NB4 (cell line): ENCODE results near the gene ITGAV.

Source experiments
- DNase-seq: peaks from one replicate; pipeline ENCODE4 v3.0.0; 2010; ENCODE audit warnings: low read depth
- H3K4me3 ChIP-seq: one replicate; pipeline ENCODE4 v1.5.1; 2011; ENCODE audit warnings: mild to moderate bottlenecking, low read depth, low read length, moderate library complexity
- MYC ChIP-seq: IDR thresholded peaks from 2 replicates; pipeline ENCODE4 v1.6.1; 2011; ENCODE audit warnings: low read depth, low read length
- POLR2A ChIP-seq: IDR thresholded peaks from 2 replicates; pipeline ENCODE4 v1.6.1; 2011; ENCODE audit warnings: mild to moderate bottlenecking; ENCODE audit not compliant: insufficient read length; ENCODE audit errors: extremely low read depth
- TF ChIP-seq, protein P1 (sequence below): IDR thresholded peaks from one replicate; pipeline ENCODE4 v1.5.1; 2012; ENCODE audit warnings: low read depth, low read length
- TF ChIP-seq, protein P2 (sequence below): IDR thresholded peaks from 2 replicates; pipeline ENCODE4 v1.6.1; 2011; ENCODE audit warnings: low read depth, low read length

Gene ITGAV

DNA sequence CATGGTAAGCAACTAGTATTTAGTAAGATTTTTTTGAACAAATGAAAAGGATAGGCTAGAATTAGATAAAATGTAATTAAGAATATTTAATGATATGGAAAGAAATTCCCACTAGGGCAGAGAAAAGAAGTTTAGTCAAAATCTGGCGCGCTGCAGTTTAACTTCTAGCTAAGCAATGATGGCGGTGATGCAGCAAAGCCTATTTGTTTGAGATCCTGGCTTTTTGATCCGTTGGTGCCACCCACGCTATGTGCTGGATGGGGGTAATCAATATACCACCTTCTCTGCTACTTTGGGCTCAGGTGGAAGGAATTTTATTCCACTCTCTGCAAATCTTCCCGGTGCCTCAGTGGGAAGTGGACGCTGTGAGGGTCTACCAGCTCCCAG, 103.6 kb downstream of the ITGAV start:
- TF ChIP-seq, protein P1, sequence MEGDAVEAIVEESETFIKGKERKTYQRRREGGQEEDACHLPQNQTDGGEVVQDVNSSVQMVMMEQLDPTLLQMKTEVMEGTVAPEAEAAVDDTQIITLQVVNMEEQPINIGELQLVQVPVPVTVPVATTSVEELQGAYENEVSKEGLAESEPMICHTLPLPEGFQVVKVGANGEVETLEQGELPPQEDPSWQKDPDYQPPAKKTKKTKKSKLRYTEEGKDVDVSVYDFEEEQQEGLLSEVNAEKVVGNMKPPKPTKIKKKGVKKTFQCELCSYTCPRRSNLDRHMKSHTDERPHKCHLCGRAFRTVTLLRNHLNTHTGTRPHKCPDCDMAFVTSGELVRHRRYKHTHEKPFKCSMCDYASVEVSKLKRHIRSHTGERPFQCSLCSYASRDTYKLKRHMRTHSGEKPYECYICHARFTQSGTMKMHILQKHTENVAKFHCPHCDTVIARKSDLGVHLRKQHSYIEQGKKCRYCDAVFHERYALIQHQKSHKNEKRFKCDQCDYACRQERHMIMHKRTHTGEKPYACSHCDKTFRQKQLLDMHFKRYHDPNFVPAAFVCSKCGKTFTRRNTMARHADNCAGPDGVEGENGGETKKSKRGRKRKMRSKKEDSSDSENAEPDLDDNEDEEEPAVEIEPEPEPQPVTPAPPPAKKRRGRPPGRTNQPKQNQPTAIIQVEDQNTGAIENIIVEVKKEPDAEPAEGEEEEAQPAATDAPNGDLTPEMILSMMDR = no peak
- TF ChIP-seq POLR2A (no peak), MYC (no peak)
- TF ChIP-seq, protein P2, sequence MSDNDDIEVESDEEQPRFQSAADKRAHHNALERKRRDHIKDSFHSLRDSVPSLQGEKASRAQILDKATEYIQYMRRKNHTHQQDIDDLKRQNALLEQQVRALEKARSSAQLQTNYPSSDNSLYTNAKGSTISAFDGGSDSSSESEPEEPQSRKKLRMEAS = no peak
- no peak for DNase-seq
- peak overlapping the region; percentile 22 for H3K4me3 ChIP-seq

DNA sequence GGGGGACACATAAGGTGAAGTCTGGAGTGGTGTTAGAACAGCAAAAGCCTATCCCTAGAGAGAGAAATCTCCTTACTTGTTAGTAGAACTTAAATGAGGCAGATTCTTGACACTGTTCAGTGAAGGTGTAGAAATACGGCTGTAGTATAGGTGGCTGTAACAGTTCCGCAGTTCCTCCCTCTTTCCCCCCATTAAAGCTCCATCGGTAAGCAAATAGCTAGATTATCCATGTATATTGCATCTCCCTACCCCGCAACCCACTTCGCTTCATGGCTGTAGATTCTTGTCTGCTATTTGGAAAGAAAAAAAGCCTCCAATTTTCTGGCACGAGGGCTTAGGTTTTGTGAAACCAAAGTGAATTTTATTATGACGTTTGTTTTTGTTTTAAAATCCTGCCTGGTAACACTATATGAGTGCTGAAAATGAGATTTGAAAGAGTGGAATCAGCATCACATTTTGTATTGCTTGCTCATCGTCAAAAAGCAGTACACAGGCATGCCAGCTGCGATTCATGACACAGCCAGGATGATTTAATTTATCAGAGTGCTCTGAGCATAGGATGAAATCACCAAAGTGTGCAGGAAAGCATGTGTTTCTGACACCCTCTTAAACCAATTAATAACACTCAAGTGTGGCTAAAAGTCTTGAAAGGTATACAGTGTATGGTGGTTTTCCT, 105.4 kb downstream of the ITGAV start:
- no peak for DNase-seq
- no peak for TF ChIP-seq MYC
- H3K4me3 ChIP-seq = no peak overlapping the region

DNA sequence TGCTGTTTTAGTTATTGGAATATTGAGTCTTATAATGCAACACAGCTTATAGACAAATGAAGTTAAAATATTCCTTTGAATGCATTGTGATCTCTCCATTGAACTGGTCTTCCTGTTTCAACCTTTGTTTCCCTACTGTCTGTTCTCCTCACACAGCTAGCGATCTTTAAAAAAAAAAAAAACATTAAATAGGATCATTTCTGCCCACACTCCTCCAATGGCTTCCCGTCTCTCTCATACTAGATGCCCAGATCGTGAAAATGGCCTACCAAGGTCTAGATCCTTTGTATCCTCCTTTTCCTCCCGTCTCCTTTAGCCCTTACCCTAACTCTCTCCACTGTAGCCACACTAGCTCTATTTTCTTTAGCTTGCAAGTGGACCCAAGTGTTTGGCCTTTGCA, 106.4 kb downstream of the ITGAV start:
- TF ChIP-seq MYC (no peak), POLR2A (no peak)
- TF ChIP-seq, protein P1 = no peak
- TF ChIP-seq, protein P2 = no peak
- DNase-seq = no peak
- no peak overlapping the region for H3K4me3 ChIP-seq

DNA sequence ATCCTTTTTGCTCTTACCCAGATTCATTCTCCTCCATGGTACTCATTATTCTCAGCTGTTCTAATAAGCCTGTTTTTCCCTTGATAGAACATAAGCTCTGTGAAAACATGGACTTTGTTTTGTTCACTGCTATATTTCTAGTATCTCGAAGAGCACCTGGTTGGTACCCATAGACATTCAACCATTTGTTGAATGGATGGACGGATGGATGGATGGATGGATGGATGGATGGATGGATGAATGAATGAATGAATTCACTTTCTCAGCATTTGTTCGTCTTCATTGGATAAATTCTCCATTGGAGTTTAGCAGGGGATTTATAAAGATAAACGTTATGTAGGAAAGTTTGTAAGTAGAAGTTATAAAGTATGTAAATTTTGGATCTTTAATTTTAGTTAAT, 106.9 kb downstream of the ITGAV start:
- no peak for TF ChIP-seq POLR2A
- no peak for TF ChIP-seq MYC
- TF ChIP-seq, protein P2 = no peak
- no peak for DNase-seq
- H3K4me3 ChIP-seq = no peak overlapping the region

DNA sequence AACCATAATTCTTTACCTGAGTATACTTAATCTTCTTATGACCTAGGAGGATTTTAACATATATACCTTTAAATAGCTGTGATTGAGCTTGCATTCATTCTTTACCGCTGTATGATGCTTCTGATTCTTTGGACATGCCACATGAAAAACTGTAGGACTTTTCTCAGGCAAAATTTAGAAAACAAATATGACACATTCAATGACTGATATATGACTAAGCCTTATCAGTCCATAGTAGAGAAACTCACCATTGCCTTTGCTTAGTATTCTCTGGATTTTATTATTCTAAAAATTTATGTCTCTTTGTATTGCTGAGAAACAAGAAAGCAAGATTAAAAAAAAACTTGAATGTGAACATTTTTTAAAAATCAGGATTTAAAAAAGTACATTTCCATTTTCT, 107.7 kb downstream of the ITGAV start:
- no peak for DNase-seq
- no peak overlapping the region for H3K4me3 ChIP-seq

DNA sequence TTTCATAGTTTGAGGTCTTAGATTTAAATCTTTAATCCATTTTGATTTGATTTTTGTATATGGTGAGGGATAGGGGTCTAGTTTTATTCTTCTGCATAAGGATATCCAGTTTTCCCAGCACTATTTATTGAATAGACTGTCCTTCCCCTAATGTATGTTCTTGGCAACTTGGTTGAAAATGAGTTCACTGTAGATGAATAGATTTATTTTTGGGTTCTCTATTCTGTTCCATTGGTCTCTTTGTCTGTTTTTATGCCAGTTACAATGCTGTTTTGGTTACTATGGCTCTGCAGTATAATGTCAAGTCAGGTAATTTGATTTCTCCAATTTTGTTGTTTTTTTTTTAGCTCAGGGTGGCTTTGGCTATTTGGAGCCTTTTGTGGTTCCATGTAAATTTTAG, 109.9 kb downstream of the ITGAV start:
- no peak for DNase-seq
- TF ChIP-seq POLR2A = no peak
- TF ChIP-seq, protein P1 = no peak
- TF ChIP-seq MYC = no peak
- TF ChIP-seq, protein P2 = no peak
- H3K4me3 ChIP-seq = no peak overlapping the region

More for the DNA sequence above, 107.7 kb downstream of the ITGAV start:
- TF ChIP-seq POLR2A (no peak), MYC (no peak)
- TF ChIP-seq, protein P1 = no peak
- TF ChIP-seq, protein P2 = no peak

DNA sequence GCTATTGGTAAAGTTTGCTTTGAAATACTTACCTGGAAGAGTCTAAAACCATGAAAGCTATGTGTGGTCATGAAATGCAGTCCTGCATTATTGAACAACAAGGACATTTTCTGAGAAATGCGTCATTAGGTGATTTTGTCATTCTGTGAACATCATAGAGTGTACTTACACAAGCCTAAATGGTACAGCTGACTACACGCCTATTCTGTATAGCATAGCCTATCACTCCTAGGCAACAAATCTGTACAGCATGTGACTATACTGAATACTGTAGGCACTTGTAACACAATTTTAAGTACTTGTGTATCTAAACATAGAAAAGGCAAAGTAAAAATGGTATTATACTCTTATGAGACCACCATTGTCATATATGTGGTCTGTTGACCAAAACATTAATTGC, 112.2 kb downstream of the ITGAV start:
- H3K4me3 ChIP-seq = no peak overlapping the region
- no peak for DNase-seq
- TF ChIP-seq POLR2A = no peak
- TF ChIP-seq, protein P1 = no peak
- no peak for TF ChIP-seq MYC
- TF ChIP-seq, protein P2 = no peak
